AG04449 (cell line): ENCODE results near the gene KIF6.

ENCODE experiments used
- CTCF ChIA-PET: fragments of 350-600 bp; formaldehyde crosslinking; extraction: SDS; loops from one replicate; lab custom pipeline; 2021; ENCODE audit warnings: antibody characterized with exemption; lab: Yijun Ruan, JAX
- POLR2A ChIA-PET: fragments of 400-600, 350-600 bp; formaldehyde crosslinking; extraction: SDS; loops from one replicate; lab custom pipeline; 2020; ENCODE audit warnings: antibody characterized with exemption, inconsistent platforms; lab: Yijun Ruan, JAX
- DNase-seq: peaks from one replicate; pipeline ENCODE4 v3.0.0-alpha.2; 2010; ENCODE audit warnings: low read depth, low spot score
- H3K4me3 ChIP-seq: 2 replicates; pipeline ENCODE4 v1.5.1; 2011; ENCODE audit warnings: low read depth, mild to moderate bottlenecking, control low read depth, low read length
- TF ChIP-seq, protein P1 (sequence below): IDR thresholded peaks from one replicate; pipeline ENCODE4 v1.5.1; 2011; ENCODE audit warnings: mild to moderate bottlenecking, moderate library complexity, low read length, control low read depth, inconsistent platforms; ENCODE audit not compliant: insufficient read depth; ENCODE audit errors: missing control alignments

KIF6 gene

DNA sequence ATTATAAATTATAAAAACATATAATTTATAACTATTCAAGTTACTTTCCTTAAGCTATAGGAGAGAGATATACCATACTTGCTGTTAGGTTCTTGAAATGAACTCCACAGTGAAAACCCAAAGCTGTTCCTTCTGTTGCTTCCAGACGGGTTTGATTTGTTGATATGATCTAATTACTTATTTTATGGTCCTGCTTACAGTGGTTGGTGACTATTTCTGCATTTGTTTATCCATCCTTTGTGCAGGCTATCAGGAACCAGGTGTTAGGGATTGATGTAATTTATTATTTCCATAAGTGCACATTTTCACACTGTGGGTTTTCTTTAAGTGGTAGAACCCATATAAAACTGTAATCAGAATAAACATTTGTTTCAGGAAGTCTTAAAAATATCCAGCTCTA is 167.1 kb downstream of the KIF6 start:
- CTCF ChIA-PET = no interaction called here
- H3K4me3 ChIP-seq = no peak overlapping the region
- TF ChIP-seq, protein P1, sequence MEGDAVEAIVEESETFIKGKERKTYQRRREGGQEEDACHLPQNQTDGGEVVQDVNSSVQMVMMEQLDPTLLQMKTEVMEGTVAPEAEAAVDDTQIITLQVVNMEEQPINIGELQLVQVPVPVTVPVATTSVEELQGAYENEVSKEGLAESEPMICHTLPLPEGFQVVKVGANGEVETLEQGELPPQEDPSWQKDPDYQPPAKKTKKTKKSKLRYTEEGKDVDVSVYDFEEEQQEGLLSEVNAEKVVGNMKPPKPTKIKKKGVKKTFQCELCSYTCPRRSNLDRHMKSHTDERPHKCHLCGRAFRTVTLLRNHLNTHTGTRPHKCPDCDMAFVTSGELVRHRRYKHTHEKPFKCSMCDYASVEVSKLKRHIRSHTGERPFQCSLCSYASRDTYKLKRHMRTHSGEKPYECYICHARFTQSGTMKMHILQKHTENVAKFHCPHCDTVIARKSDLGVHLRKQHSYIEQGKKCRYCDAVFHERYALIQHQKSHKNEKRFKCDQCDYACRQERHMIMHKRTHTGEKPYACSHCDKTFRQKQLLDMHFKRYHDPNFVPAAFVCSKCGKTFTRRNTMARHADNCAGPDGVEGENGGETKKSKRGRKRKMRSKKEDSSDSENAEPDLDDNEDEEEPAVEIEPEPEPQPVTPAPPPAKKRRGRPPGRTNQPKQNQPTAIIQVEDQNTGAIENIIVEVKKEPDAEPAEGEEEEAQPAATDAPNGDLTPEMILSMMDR = no peak
- no peak for DNase-seq
- POLR2A ChIA-PET = no interaction called here

GRCh38 chr6:39555136-39555535 is 170.1 kb downstream of the KIF6 start:
- ChIA-PET CTCF (no interaction called here), POLR2A (no interaction called here)
- TF ChIP-seq, protein P1 = no peak
- H3K4me3 ChIP-seq = no peak overlapping the region
- DNase-seq = no peak

DNA sequence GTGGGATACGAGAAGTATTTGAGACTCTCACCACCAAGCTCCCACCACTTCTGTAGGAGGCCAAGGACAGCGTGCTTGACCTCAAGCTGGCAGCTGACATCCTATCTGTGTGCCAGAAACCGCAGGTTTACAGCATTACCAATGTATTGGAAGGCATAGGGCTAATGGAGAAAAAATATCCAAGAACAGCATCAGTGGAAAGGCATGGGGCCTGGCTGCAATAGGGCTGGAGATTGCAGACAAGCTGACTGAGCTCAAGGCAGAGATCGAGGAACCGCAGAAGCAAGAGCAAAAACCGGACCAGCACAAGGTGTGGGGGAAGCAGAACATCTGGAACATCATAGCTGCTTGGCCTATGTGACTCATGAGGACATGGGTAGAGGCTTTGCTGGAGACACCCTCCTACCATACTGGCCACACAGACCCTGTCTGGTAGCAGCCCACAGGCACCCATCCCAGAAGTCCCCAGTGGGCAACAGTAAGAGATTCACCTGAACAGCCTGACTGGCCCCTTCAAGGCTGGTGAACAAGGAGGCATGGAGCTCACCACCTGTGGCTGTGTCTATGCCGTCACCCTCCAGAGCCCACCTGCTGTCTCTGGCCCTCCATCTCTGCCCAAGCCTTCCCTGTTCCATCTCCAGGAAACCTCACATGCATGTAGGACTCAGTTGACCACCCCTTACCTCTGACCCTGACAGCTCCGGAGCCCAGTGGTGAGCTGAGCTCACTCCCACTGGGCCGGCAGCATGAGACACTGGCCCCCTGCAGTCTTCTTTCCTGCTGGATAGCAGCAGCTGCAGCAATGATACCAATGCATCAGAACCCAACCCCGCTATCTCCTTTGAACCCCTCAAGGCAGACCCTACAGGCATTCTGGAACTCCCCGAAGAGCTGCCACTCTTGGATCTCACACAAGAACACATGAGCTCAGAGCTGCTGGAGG is 171.1 kb downstream of the KIF6 start:
- ChIA-PET POLR2A (no interaction called here), CTCF (no interaction called here)
- no peak overlapping the region for H3K4me3 ChIP-seq
- TF ChIP-seq, protein P1 = no peak
- no peak for DNase-seq

GRCh38 chr6:39553029-39553428 is 172.2 kb downstream of the KIF6 start:
- TF ChIP-seq, protein P1 = no peak
- CTCF ChIA-PET = interaction anchor here (0.7 kb wide), 1 partner anchor 17 kb away, joined by 3 read pairs; no protein-coding TSS in a partner anchor
- no peak for DNase-seq
- POLR2A ChIA-PET = no interaction called here
- no peak overlapping the region for H3K4me3 ChIP-seq

DNA sequence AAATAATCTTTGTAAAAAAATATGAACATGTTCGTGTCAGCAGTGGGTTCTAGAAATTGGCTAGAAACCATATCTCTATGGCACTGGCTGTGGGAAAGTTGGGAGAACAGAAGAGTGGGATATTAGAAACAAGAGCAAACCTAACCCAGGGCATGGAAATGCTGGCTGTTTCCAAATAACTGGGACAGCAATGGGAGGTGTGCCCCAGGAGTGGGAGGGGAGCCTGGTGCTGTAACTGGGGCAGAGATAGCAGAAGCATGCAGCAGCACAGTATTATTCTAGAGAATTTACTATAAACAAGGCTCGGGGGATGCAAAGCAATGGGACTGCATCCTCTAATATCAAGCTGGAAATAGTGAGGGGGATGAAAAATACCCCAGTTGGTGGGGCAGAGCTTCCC is 175.0 kb downstream of the KIF6 start:
- no peak overlapping the region for H3K4me3 ChIP-seq
- POLR2A ChIA-PET = no interaction called here
- TF ChIP-seq, protein P1 = no peak
- no peak for DNase-seq
- CTCF ChIA-PET = no interaction called here

DNA sequence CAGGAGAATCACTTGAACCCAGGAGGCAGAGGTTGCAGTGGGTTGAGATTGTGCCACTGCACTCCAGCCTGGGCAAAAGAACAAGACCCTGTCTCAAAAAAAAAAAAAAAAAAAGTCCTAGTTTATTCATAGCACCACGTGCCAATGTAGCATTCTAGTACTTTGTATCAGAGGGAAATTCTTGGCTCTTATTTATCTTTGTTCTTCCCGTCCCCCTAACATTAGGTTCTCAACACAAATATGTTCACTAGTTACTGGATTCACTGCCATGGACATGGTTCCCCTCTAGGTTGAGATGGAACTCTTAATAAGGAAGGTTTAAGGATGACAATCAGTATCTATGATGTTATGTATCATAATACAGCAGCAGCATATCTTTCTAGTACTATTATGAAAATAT is 178.5 kb downstream of the KIF6 start:
- TF ChIP-seq, protein P1 = no peak
- CTCF ChIA-PET = no interaction called here
- H3K4me3 ChIP-seq = no peak overlapping the region
- DNase-seq = no peak
- POLR2A ChIA-PET = no interaction called here
